MM.1S (cell line): ENCODE data around the gene CNBD2.
"Not testable (repeated sequence)": the region's sequence is repeated elsewhere in the genome, so short reads cannot be mapped to it uniquely, and the experiment has no call there.

Experiments used
- CTCF ChIP-seq: fragments of 300-600 bp; sonication (generic); IDR thresholded peaks from 2 replicates; pipeline ENCODE4 v1.5.1; 2016; ENCODE audit warnings: antibody characterized with exemption, low read length, mixed read lengths
- EZH2 ChIP-seq: fragments of 300-600 bp; sonication (generic); optimal IDR thresholded peaks from 2 replicates; pipeline ENCODE3; 2017; ENCODE audit warnings: low read depth, mild to moderate bottlenecking, antibody characterized with exemption, low read length, mixed read lengths

- not testable (repeated sequence) for TF ChIP-seq CTCF, EZH2
Measured at GRCh38 chr20:35952080-35952479, 16.3 kb upstream of the CNBD2 start.
